ENCODE data around the gene PEX14. TPM values are rescaled to one million over a fixed set of nuclear protein-coding genes. Genes with fewer than 3 reads are reported as not detected.

The PEX14 gene
- total RNA-seq, 1 experiment from 2014 or later: 36.0 TPM

- Histone ChIP-seq H3K27me3 (ENCODE audit: control insufficient read depth, insufficient read depth, low read length) (no peaks in the 10 kb centered on the region), H3K4me1 (ENCODE audit: control insufficient read depth, insufficient read depth, low read length) (no peaks in the 10 kb centered on the region), H3K36me3 (ENCODE audit: control insufficient read depth, insufficient read depth, low read length) (no peaks in the 10 kb centered on the region), H3K9me3 (ENCODE audit: control insufficient read depth, insufficient read depth, low read depth, low read length) (no peaks in the 10 kb centered on the region), H3K4me3 (ENCODE audit: low read depth in 2 of 2, low read length in 2 of 2) (no peak overlapping the region), H3K27ac (ENCODE audit: low read length) (no peak overlapping the region)
- DNase-seq (ENCODE audit: low read depth, low spot score) (no peak), ATAC-seq (no peak)
- ChIA-PET CTCF (no interaction called here), POLR2A (no interaction called here)
- intact Hi-C loops (cut with micrococcal nuclease; ENCODE audit: unreplicated experiment): no loop called here
- in situ Hi-C loops (cut with HindIII; ENCODE audit: low pct_unique_long_range_greater_than_20kb, low sequenced_read_pairs): no loop called here
- TF ChIP-seq POLR2AphosphoS5 (IDR thresholded peaks at IDR 0.05; ENCODE audit: low read depth, low read length) (no peak), REST (IDR thresholded peaks at IDR 0.05; ENCODE audit: insufficient read depth in 1 of 2, low read depth in 2 of 2, low read length in 1 of 2) (no peak), SIN3A (IDR thresholded peaks at IDR 0.05; ENCODE audit: borderline replicate concordance, insufficient read depth, low read depth, low read length) (no peak), CTCF (IDR thresholded peaks at IDR 0.05) (no peak), TCF7L2 (IDR thresholded peaks at IDR 0.05; ENCODE audit: low read depth, low read length) (no peak)
- BruUV-seq (replicated peaks): no TSS peak
Measured at GRCh38 chr1:10662090-10662688, 187.4 kb downstream of the PEX14 start.

GRCh38 chr1:10662824-10663677 is 188.3 kb downstream of the PEX14 start:
- DNase-seq (ENCODE audit: low read depth, low spot score): no peak

GRCh38 chr1:10663678-10664035 is 188.9 kb downstream of the PEX14 start:
- TF ChIP-seq POLR2AphosphoS5 (IDR thresholded peaks at IDR 0.05; ENCODE audit: low read depth, low read length) (no peak), CTCF (IDR thresholded peaks at IDR 0.05) (no peak), SIN3A (IDR thresholded peaks at IDR 0.05; ENCODE audit: borderline replicate concordance, insufficient read depth, low read depth, low read length) (no peak), REST (IDR thresholded peaks at IDR 0.05; ENCODE audit: insufficient read depth in 1 of 2, low read depth in 2 of 2, low read length in 1 of 2) (no peak), TCF7L2 (IDR thresholded peaks at IDR 0.05; ENCODE audit: low read depth, low read length) (no peak)
- in situ Hi-C loops (cut with HindIII; ENCODE audit: low pct_unique_long_range_greater_than_20kb, low sequenced_read_pairs): no loop called here

More at GRCh38 chr1:10662824-10663677, 188.3 kb downstream of the PEX14 start:
- ATAC-seq: no peak
- H3K9me3 ChIP-seq (ENCODE audit: control insufficient read depth, insufficient read depth, low read depth, low read length): no peaks in the 10 kb centered on the region
- no peaks in the 10 kb centered on the region for H3K36me3 ChIP-seq (ENCODE audit: control insufficient read depth, insufficient read depth, low read length)
- H3K27me3 ChIP-seq (ENCODE audit: control insufficient read depth, insufficient read depth, low read length): no peaks in the 10 kb centered on the region
- in situ Hi-C loops (cut with HindIII; ENCODE audit: low pct_unique_long_range_greater_than_20kb, low sequenced_read_pairs): no loop called here
- no peaks in the 10 kb centered on the region for H3K4me1 ChIP-seq (ENCODE audit: control insufficient read depth, insufficient read depth, low read length)
- POLR2A ChIA-PET: no interaction called here
- intact Hi-C loops (cut with micrococcal nuclease; ENCODE audit: unreplicated experiment): no loop called here
- no TSS peak for BruUV-seq (replicated peaks)
- CTCF ChIA-PET: no interaction called here
- no peak overlapping the region for H3K4me3 ChIP-seq (ENCODE audit: low read depth in 2 of 2, low read length in 2 of 2)
- H3K27ac ChIP-seq (ENCODE audit: low read length): no peak overlapping the region
- TF ChIP-seq TCF7L2 (IDR thresholded peaks at IDR 0.05; ENCODE audit: low read depth, low read length): no peak

More at GRCh38 chr1:10663678-10664035, 188.9 kb downstream of the PEX14 start:
- Histone ChIP-seq H3K36me3 (ENCODE audit: control insufficient read depth, insufficient read depth, low read length) (no peaks in the 10 kb centered on the region), H3K27ac (ENCODE audit: low read length) (no peak overlapping the region), H3K27me3 (ENCODE audit: control insufficient read depth, insufficient read depth, low read length) (no peaks in the 10 kb centered on the region), H3K9me3 (ENCODE audit: control insufficient read depth, insufficient read depth, low read depth, low read length) (no peaks in the 10 kb centered on the region), H3K4me3 (ENCODE audit: low read depth in 2 of 2, low read length in 2 of 2) (no peak overlapping the region), H3K4me1 (ENCODE audit: control insufficient read depth, insufficient read depth, low read length) (no peaks in the 10 kb centered on the region)
- DNase-seq (ENCODE audit: low read depth, low spot score) (no peak), ATAC-seq (peak; percentile 35; the same call in 1 of the 2 replicates)
- CTCF ChIA-PET: no interaction called here
- intact Hi-C loops (cut with micrococcal nuclease; ENCODE audit: unreplicated experiment): no loop called here
- POLR2A ChIA-PET: no interaction called here
- no TSS peak for BruUV-seq (replicated peaks)

Measured in Panc1 (cell line).